RWPE1 (cell line): ENCODE data around the gene SH3D19.

Experiments
- CTCF ChIA-PET: fragments of 350-600 bp; sonication (Branson Sonifier 250); formaldehyde crosslinking; extraction: SDS; loops from one replicate; lab custom pipeline; 2021; lab: Yijun Ruan, JAX
- POLR2A ChIA-PET: fragments of 400-600 bp; formaldehyde crosslinking; extraction: SDS; loops from one replicate; lab custom pipeline; 2020; ENCODE audit warnings: antibody characterized with exemption; ENCODE audit not compliant: low non-redundant PET; lab: Yijun Ruan, JAX
- DNase-seq: peaks from one replicate; pipeline ENCODE4 v3.0.0; 2012; ENCODE audit warnings: low spot score
- H3K27ac ChIP-seq: fragments of 450-650 bp; 2 replicates; pipeline ENCODE4 v1.5.1; 2017
- TF ChIP-seq, protein P1 (sequence below): fragments of 450-650 bp; conservative IDR thresholded peaks from 2 replicates; pipeline ENCODE4 v1.5.1; 2017; ENCODE audit warnings: low read depth, mild to moderate bottlenecking

SH3D19 gene

DNA sequence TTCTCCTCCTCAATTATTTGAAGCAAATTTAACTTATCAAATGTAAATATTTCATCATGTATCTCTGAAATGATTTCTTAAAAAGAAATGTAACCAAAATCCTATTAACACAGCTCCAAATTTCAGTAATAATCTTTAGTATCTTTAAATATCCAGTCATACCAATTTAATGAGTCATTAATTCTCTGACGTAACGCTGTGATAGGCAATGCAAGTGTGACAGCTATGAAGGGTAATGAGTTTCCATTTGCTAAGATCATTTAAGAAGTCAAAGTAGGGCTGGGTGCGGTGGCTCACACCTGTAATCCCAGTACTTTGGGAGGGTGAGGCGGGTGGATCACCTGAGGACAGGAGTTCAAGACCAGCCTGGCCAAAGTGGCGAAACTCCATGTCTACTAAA lies 210.4 kb downstream of the SH3D19 start:
- POLR2A ChIA-PET = no interaction called here
- TF ChIP-seq, protein P1, sequence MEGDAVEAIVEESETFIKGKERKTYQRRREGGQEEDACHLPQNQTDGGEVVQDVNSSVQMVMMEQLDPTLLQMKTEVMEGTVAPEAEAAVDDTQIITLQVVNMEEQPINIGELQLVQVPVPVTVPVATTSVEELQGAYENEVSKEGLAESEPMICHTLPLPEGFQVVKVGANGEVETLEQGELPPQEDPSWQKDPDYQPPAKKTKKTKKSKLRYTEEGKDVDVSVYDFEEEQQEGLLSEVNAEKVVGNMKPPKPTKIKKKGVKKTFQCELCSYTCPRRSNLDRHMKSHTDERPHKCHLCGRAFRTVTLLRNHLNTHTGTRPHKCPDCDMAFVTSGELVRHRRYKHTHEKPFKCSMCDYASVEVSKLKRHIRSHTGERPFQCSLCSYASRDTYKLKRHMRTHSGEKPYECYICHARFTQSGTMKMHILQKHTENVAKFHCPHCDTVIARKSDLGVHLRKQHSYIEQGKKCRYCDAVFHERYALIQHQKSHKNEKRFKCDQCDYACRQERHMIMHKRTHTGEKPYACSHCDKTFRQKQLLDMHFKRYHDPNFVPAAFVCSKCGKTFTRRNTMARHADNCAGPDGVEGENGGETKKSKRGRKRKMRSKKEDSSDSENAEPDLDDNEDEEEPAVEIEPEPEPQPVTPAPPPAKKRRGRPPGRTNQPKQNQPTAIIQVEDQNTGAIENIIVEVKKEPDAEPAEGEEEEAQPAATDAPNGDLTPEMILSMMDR = no peak
- H3K27ac ChIP-seq = peak overlapping the region; percentile 47
- CTCF ChIA-PET = interaction anchor here (0.7 to 1.1 kb wide), 2 partner anchors 24 to 61 kb away, joined by 3 to 5 read pairs; no protein-coding TSS in a partner anchor
- peak; percentile 25 for DNase-seq

GRCh38 chr4:151114338-151114737 lies 211.1 kb downstream of the SH3D19 start:
- no peak for DNase-seq
- H3K27ac ChIP-seq = no peak overlapping the region
- CTCF ChIA-PET = no interaction called here
- POLR2A ChIA-PET = no interaction called here
- TF ChIP-seq, protein P1 = no peak

DNA sequence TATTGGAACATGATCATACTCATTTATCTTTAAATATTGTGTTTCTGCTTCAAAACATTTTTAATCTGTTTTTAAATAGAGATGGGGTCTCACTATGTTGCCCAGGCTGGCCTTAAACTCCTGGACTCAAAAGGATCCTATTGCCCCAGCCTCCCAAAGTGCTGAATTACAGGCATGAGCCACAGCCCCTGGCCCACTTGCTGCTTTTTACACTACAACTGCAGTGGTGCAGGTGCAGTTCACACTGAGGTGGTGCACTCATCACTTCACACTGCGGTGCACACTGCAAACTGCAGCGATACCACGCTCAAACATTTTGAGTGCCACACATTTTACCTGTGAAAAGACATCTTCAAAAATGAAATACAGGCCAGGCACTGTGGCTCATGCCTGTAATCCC lies 215.2 kb downstream of the SH3D19 start:
- CTCF ChIA-PET = no interaction called here
- POLR2A ChIA-PET = no interaction called here
- TF ChIP-seq, protein P1 = no peak
- no peak for DNase-seq
- H3K27ac ChIP-seq = no peak overlapping the region

- TF ChIP-seq, protein P1 = no peak
- DNase-seq = no peak
- no peak overlapping the region for H3K27ac ChIP-seq
- POLR2A ChIA-PET = no interaction called here
- CTCF ChIA-PET = no interaction called here
Observed at GRCh38 chr4:151107063-151107462, 218.3 kb downstream of the SH3D19 start.

DNA sequence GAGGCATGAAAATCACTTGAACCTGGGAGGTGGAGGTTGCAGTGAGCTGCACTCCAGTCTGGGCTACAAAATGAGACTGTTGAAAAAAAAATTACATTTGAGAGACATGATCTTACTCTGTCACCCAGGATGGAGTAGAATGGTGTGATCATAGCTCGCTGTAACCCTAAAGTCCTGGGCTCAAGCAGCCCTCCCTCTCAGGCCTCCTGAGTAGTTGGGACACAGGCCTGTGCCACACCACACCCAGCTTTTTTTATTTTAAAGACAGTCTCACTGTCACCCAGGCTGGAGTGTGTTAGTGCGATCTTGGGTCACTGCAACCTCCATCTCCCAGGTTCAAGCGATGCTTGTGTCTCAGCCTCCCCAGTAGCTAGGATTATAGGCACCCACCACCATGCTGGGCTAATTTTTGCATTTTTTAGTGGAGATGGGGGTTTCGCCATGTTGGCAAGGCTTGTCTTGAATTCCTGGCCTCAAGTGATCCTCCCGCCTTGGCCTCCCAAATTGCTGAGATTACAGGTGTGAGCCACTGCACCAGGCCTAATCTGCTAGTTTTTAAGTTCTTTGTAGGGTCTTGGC lies 219.9 kb downstream of the SH3D19 start:
- TF ChIP-seq, protein P1 = no peak
- peak overlapping the region; percentile 54 for H3K27ac ChIP-seq
- ChIA-PET POLR2A (no interaction called here), CTCF (interaction anchor here (0.6 kb wide), 1 partner anchor 199 kb away, joined by 3 read pairs; no protein-coding TSS in a partner anchor)
- DNase-seq = no peak

- CTCF ChIA-PET = no interaction called here
Observed at GRCh38 chr4:151104621-151105020, 220.8 kb downstream of the SH3D19 start.

More at GRCh38 chr4:151104621-151105020, 220.8 kb downstream of the SH3D19 start:
- H3K27ac ChIP-seq = no peak overlapping the region
- TF ChIP-seq, protein P1 = no peak
- DNase-seq = no peak
- POLR2A ChIA-PET = no interaction called here
